K562 (cell line): ENCODE results near the gene HEXIM1. TPM values are rescaled to one million over a fixed set of nuclear protein-coding genes. Genes with fewer than 3 reads are reported as not detected.
A peak's percentile ranks its signal among the peaks of the same experiment; 100 is the strongest.

ENCODE experiments used
- CCNT2 ChIP-seq: IDR thresholded peaks from 2 replicates; pipeline ENCODE4 v1.6.1; 2011; ENCODE audit warnings: borderline replicate concordance, low read depth, mild to moderate bottlenecking, moderate library complexity, mixed read lengths, low read length; ENCODE audit not compliant: insufficient read length; ENCODE audit errors: extremely low read depth
- E2F6 ChIP-seq, 2 experiments: IDR thresholded peaks; 2 replicates each; pipeline ENCODE4 v1.6.1; 2011; ENCODE audit warnings: borderline replicate concordance in 1 of 2, control low read depth in 1 of 2, low read depth in 1 of 2, low read length in 1 of 2, mild to moderate bottlenecking in 1 of 2, mixed read lengths in 1 of 2, moderate library complexity in 1 of 2; ENCODE audit not compliant: insufficient read depth in 1 of 2, insufficient read length in 1 of 2, poor library complexity in 1 of 2, severe bottlenecking in 1 of 2; ENCODE audit errors: extremely low read depth in 1 of 2
- MYC ChIP-seq, 2 experiments: fragments of 250-450 bp in 1 of 2; sonication (Bioruptor Pico) in 1 of 2; IDR thresholded peaks; 2 replicates each; pipeline versions ENCODE4 v1.5.1 to v1.6.1; 2012 to 2021; ENCODE audit warnings: low read depth in 2 of 2, borderline replicate concordance in 1 of 2, improper control_type of control experiment in 1 of 2, low read length in 1 of 2, mild to moderate bottlenecking in 1 of 2, moderate library complexity in 1 of 2
- SLC30A9 ChIP-seq: fragments of 250-450 bp; sonication (Bioruptor Pico); IDR thresholded peaks from 2 replicates; pipeline ENCODE4 v1.8.0; 2022; ENCODE audit warnings: mild to moderate bottlenecking, moderate library complexity
- polyA plus RNA-seq, 8 experiments: library from polyadenylated mRNA; depleted of rRNA in 4 of 8; stranded (reverse) in 5 of 8; unstranded in 3 of 8; fragments of >200 nt; fragmentation: Nextera tagmentation in 2 of 8; fragmentation: Illumina TruSeq in 1 of 8; extraction: Ambion mirVana in 2 of 8; extraction: Trizol in 1 of 8; gene quantifications; 2 replicates each; pipeline versions ENCODE4 v1.2.1 to v1.2.3, GENCODE V29; 2011 to 2014; ENCODE audit warnings: inconsistent platforms in 1 of 8, missing spikeins in 1 of 8
- total RNA-seq, 7 experiments: library from RNA; depleted of rRNA in 6 of 7; stranded (reverse); fragments of >200 nt in 6 of 7; fragmentation: Illumina TruSeq in 2 of 7; extraction: Trizol in 2 of 7; gene quantifications; 2 replicates each; pipeline versions ENCODE4 v1.2.1 to v1.2.3, GENCODE V29; 2011 to 2021; ENCODE audit warnings: low replicate concordance in 1 of 7
- TF ChIP-seq, protein P1 (sequence below): fragments of 450-650 bp; IDR thresholded peaks from 2 replicates; pipeline ENCODE4 v1.6.1; 2016; ENCODE audit warnings: mild to moderate bottlenecking, moderate library complexity

HEXIM1 gene
- total and polyA plus RNA-seq, 9 of the 15 experiments (the other 6 are each of a cell fraction or from before 2014, with no cell fraction given): 1.4 to 28.3 (median 9.1) TPM

- TF ChIP-seq, protein P1, sequence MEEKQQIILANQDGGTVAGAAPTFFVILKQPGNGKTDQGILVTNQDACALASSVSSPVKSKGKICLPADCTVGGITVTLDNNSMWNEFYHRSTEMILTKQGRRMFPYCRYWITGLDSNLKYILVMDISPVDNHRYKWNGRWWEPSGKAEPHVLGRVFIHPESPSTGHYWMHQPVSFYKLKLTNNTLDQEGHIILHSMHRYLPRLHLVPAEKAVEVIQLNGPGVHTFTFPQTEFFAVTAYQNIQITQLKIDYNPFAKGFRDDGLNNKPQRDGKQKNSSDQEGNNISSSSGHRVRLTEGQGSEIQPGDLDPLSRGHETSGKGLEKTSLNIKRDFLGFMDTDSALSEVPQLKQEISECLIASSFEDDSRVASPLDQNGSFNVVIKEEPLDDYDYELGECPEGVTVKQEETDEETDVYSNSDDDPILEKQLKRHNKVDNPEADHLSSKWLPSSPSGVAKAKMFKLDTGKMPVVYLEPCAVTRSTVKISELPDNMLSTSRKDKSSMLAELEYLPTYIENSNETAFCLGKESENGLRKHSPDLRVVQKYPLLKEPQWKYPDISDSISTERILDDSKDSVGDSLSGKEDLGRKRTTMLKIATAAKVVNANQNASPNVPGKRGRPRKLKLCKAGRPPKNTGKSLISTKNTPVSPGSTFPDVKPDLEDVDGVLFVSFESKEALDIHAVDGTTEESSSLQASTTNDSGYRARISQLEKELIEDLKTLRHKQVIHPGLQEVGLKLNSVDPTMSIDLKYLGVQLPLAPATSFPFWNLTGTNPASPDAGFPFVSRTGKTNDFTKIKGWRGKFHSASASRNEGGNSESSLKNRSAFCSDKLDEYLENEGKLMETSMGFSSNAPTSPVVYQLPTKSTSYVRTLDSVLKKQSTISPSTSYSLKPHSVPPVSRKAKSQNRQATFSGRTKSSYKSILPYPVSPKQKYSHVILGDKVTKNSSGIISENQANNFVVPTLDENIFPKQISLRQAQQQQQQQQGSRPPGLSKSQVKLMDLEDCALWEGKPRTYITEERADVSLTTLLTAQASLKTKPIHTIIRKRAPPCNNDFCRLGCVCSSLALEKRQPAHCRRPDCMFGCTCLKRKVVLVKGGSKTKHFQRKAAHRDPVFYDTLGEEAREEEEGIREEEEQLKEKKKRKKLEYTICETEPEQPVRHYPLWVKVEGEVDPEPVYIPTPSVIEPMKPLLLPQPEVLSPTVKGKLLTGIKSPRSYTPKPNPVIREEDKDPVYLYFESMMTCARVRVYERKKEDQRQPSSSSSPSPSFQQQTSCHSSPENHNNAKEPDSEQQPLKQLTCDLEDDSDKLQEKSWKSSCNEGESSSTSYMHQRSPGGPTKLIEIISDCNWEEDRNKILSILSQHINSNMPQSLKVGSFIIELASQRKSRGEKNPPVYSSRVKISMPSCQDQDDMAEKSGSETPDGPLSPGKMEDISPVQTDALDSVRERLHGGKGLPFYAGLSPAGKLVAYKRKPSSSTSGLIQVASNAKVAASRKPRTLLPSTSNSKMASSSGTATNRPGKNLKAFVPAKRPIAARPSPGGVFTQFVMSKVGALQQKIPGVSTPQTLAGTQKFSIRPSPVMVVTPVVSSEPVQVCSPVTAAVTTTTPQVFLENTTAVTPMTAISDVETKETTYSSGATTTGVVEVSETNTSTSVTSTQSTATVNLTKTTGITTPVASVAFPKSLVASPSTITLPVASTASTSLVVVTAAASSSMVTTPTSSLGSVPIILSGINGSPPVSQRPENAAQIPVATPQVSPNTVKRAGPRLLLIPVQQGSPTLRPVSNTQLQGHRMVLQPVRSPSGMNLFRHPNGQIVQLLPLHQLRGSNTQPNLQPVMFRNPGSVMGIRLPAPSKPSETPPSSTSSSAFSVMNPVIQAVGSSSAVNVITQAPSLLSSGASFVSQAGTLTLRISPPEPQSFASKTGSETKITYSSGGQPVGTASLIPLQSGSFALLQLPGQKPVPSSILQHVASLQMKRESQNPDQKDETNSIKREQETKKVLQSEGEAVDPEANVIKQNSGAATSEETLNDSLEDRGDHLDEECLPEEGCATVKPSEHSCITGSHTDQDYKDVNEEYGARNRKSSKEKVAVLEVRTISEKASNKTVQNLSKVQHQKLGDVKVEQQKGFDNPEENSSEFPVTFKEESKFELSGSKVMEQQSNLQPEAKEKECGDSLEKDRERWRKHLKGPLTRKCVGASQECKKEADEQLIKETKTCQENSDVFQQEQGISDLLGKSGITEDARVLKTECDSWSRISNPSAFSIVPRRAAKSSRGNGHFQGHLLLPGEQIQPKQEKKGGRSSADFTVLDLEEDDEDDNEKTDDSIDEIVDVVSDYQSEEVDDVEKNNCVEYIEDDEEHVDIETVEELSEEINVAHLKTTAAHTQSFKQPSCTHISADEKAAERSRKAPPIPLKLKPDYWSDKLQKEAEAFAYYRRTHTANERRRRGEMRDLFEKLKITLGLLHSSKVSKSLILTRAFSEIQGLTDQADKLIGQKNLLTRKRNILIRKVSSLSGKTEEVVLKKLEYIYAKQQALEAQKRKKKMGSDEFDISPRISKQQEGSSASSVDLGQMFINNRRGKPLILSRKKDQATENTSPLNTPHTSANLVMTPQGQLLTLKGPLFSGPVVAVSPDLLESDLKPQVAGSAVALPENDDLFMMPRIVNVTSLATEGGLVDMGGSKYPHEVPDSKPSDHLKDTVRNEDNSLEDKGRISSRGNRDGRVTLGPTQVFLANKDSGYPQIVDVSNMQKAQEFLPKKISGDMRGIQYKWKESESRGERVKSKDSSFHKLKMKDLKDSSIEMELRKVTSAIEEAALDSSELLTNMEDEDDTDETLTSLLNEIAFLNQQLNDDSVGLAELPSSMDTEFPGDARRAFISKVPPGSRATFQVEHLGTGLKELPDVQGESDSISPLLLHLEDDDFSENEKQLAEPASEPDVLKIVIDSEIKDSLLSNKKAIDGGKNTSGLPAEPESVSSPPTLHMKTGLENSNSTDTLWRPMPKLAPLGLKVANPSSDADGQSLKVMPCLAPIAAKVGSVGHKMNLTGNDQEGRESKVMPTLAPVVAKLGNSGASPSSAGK: peak; percentile 29
- TF ChIP-seq SLC30A9 (CRISPR knock-in tag): no peak
- TF ChIP-seq E2F6 (IDR thresholded peaks at IDR 0.05; ENCODE audit: borderline replicate concordance in 1 of 2, extremely low read depth in 1 of 2, insufficient read depth in 1 of 2, insufficient read length in 1 of 2, low read depth in 1 of 2, low read length in 1 of 2, poor library complexity in 1 of 2, severe bottlenecking in 1 of 2): peak in 1 of 2 experiments; percentile 14
- peak; percentile 51 for TF ChIP-seq CCNT2
- TF ChIP-seq MYC (IDR thresholded peaks at IDR 0.05; ENCODE audit: low read depth, low read length): peak; percentile 50; the same call in 1 of the 2 replicates
- no peak for TF ChIP-seq MYC (CRISPR knock-in tag; IDR thresholded peaks at IDR 0.05; ENCODE audit: borderline replicate concordance, low read depth)
Measured at GRCh38 chr17:45149669-45150664, 1.7 kb downstream of the HEXIM1 start (continued).
